HG03521 (cell line): ENCODE data around the gene DAPP1.
"Not testable (repeated sequence)": the region's sequence is repeated elsewhere in the genome, so short reads cannot be mapped to it uniquely, and the experiment has no call there.

ENCODE experiments used
- ATAC-seq: cut with Tn5 transposase; IDR thresholded peaks from one replicate; pipeline ENCODE4 v1.9.1; 2021; ENCODE audit warnings: mild to moderate bottlenecking, moderate library complexity; ENCODE audit not compliant: unreplicated experiment

Gene DAPP1

DNA sequence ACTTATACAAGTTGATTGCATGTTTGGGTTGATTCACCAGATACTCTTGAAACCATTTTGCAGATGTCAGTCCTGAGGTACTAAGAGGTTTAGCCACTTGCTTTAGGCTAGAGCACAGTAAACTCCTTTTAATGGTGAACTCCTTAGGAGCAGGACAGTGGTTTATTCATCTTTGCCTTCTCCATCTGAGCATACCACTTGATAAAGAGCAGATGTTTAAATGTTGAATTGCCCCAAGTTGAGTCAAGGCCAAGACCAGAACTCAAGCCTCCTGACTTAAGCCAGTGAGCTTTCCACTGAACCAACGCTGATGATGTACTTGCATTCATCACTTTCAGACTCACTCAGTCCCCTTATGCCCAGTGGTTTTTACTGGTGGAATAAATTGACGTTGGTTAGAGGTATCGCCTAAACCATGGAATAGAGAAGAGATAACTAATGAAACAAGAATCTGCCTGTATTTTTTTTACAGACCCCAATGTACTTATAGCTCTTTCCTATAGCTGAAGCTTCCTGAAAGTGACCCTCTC lies 7.5 kb downstream of the DAPP1 start:
- ATAC-seq: no peak

DNA sequence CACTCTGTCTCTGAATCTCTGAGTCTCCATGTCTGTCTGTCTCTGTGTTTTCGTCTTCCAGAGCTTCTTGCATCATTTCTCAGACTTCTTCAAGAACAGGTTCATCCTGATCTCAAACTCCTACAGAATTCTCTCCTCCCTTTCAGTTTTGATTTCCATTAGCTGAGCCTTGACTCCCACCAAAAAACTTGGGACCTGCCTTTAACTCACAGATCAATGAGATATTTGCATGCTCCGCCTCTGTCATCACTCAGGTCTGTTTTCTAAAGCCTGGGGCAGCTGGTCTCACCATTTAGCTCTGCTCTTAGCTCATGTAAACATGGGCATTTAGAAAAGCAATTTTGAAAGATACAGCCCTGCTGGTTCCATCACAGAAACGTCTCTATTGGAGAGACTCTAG lies 8.6 kb downstream of the DAPP1 start:
- ATAC-seq: no peak

DNA sequence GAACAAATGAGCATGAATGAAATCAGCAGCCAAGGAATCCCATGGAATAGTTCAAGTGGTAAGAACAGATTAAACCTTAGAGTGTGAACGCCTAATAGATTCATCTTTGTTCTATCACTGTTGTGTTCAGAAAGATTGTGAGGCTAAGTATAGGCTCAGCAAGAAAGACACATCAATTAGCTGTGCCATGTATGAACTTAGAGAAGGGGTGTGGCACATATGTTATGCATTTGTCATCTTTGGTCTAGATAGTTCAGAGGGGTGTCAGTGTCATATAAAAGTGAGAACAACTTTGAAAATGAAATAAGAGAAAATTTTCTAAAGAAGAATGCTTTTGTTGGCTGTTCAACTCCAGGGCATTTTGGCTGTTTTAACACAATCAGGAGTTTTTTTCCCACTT lies 9.4 kb downstream of the DAPP1 start:
- no peak for ATAC-seq

GRCh38 chr4:99827454-99827853 lies 10.8 kb downstream of the DAPP1 start:
- ATAC-seq: no peak

DNA sequence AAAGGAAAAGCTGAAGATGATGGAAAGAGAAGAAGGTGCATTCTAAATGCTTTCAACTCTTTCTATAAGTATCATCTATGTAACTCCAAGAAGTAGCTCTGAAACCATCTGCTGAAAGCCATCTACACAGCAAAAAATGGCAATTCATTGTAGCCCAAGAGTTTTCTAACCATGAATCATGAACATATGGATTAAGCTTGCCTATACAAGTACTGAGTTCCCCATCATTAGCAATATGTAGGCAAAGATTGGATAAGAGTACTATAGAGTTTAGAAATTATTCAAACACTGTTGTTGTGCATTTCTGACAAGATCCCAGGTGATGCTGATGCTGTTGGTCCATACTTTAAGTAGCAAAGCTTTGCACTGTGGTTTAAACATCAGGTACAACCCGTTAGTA lies 11.2 kb downstream of the DAPP1 start:
- no peak for ATAC-seq

GRCh38 chr4:99828477-99828876 lies 11.8 kb downstream of the DAPP1 start:
- ATAC-seq: no peak

GRCh38 chr4:99830051-99830450 lies 13.4 kb downstream of the DAPP1 start:
- not testable (repeated sequence) for ATAC-seq

- ATAC-seq: no peak
Observed at GRCh38 chr4:99832321-99832720, 15.7 kb downstream of the DAPP1 start.

GRCh38 chr4:99832758-99833157 lies 16.1 kb downstream of the DAPP1 start:
- no peak for ATAC-seq

- ATAC-seq: no peak
Observed at GRCh38 chr4:99833756-99834155, 17.1 kb downstream of the DAPP1 start.

DNA sequence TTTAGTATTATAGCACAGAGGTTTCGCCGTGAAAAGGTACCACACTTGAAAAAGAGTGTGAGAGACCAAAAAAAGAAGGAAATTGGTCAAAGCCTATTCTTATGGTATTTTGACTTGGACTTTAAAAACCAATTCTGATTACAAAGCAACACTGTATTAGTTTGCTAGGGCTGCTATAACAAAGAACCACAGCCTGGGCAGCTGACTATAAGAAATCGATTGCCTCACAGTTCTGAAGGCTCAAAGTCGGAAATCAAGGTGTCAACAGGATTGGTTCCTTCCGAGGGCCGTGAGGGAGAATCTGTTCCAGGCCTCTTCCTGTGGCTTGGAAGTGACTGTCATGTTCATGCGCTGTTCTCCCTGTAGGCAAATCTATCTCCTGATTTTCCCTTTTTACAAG lies 17.9 kb downstream of the DAPP1 start:
- ATAC-seq: no peak

- no peak for ATAC-seq
Observed at GRCh38 chr4:99835942-99836341, 19.3 kb downstream of the DAPP1 start.

DNA sequence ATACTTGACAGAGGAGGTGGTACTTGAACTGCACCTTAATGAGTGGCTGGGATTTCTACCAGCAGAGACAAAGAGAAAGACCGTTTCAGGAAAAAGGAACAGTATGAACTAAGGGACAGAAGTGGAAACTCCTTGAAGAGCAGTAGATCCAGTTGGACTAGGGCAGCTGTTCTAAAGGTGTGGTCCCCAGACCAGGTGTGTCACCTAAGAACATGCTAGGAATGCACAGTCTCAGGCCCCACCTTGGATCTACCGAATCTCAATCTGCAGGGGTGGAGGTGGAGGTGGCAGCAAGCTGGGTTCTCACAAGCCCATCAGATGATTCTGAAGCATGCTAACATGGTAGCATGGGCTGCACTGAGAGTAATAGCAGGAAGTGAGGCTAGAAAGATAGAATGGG lies 22.3 kb downstream of the DAPP1 start:
- ATAC-seq: no peak

DNA sequence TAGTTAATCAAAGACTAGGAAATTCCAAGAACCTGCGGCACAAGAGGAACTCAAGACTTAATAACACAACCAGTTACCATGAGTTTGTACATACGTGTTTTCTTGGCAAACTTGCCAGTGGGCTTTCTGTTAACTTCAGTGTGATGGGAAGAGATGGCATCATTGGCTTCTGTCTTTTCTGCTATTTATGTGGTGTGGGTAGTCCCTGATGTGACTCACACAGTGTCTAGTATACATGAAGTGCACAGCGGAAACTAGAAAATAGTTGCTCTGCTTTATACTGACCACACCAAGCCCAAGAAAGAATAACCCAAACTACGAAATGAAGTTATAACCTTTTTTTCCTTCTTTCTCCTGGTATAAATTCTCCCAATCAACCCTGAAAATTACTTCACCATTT lies 24.5 kb downstream of the DAPP1 start:
- no peak for ATAC-seq

DNA sequence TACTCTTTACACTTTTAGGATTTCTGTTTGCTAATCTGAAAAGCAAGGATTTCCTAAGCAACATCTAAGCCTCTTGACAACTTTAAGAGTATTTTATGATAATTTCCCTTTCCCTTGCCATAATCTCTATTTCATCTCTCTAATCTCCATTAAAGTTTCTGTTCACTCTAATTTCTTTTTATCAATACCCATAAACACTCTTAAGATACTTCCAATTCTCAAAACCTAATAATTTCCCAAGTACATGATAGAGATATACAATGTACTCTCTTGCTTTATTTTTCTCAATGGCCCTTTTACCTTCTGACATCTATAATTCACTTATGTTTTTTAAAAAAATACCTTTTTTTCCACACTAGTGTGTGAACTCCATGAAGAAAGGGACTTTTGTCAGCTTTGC lies 26.8 kb downstream of the DAPP1 start:
- no peak for ATAC-seq

GRCh38 chr4:99844048-99844447 lies 27.4 kb downstream of the DAPP1 start:
- no peak for ATAC-seq

DNA sequence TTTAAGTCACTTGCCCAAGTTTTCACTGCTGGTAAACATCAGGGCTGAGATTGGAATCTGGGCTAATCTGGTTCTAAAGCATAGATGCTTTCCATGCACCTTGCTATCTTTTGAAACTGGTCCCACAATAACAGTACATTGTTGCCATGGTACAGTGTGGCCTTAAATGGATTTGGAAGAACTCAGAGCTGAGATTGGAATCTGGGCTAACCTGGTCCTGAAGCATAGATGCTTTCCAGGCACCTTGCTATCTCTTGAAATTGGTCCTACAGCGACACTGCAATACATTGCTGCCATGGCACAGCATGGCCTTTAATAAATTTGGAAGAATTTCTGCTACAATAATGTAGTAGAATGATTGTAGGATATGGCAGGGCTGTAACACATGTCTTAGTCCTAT lies 28.6 kb downstream of the DAPP1 start:
- no peak for ATAC-seq

DNA sequence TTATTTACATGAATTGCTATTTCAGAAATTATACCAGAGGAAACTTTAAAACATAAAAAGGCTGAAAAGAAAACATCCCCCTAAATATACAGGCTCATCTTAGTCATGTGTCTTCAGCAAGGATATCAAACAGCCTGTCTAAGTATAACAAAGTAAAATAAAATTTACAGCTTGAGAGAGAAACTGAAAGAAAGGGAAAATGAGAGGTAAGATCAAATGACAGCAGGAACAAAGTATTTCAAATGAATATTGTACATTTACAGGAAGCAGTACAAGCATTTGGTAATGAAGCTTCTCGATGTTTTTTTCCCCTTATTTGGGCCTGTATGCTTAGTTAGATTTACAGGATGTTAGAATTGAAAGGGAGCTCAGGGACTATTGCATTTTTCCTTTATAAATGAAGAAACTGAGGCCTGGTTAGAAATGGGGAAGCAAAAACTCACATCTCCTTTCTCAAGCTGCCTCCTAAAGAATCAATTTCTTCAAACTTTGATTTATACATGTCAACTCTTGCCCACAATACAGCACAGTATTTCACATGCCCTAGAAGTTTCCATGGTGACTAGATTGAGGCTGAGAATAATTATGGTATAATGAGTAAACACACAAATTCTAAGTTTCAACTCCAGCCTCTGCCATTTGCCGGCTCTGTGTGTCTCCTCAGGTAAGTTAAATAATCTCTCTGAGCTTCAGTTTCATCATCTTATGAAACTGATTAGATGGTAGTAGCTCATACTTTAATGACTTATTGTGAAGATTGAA lies 29.3 kb downstream of the DAPP1 start:
- ATAC-seq: peak; percentile 32

- ATAC-seq: no peak
Observed at GRCh38 chr4:99846891-99847290, 30.3 kb downstream of the DAPP1 start.

DNA sequence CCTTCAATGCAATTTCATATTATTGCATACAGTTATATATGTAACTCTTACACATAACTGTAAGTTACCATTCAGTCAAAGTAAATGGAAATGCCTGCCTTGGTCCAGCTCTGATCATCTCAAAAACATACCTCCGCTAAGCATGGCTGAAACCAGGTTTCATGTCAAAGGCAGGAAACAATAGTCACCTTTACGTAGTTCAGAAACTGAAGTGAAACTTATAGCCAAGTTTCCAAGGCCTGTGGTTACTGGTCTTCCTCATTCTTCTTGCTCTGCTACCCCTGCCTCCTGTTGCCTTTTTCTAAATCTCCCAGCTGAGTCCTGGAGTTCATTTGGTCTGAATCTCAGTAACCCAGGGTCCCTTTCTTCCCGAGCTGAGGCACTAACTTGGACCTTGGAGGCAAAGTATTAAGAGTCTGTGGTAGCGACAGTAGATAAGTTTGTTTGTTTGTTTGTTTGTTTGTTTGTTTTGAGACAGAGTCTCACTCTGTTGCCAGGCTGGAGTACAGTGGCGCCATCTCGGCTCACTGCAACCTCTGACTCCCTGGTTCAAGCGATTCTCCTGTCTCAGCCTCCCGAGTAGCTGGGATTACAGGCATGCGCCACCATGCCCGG lies 30.8 kb downstream of the DAPP1 start:
- peak; percentile 58 for ATAC-seq

DNA sequence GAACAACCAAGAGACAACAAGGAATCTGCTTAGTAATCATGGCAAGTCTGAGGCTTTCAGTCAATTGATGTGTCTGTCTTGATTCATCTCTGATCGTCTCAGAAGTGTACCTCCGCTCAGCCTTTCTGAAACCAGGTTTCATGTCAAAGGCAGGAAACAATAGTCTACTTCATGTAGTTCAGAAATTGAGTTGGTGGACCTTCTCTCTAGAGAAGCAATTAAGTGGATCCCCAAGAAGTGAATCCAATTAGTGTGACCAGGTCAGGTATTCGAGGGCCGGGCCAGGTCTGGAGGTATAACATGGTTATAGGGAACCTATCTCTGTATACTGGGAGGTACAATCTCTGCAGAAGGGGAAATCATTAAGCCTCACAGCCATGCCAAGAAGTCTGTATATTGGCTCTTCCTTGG lies 32.0 kb downstream of the DAPP1 start:
- ATAC-seq: peak; percentile 32

- ATAC-seq: no peak
Observed at GRCh38 chr4:99852199-99852749, 35.6 kb downstream of the DAPP1 start.
